ENCODE data around the gene AHRR. TPM values are rescaled to one million over a fixed set of nuclear protein-coding genes. Genes with fewer than 3 reads are reported as not detected.

Gene AHRR
- total RNA-seq, 1 experiment from 2014 or later, result 2.2 TPM

DNA sequence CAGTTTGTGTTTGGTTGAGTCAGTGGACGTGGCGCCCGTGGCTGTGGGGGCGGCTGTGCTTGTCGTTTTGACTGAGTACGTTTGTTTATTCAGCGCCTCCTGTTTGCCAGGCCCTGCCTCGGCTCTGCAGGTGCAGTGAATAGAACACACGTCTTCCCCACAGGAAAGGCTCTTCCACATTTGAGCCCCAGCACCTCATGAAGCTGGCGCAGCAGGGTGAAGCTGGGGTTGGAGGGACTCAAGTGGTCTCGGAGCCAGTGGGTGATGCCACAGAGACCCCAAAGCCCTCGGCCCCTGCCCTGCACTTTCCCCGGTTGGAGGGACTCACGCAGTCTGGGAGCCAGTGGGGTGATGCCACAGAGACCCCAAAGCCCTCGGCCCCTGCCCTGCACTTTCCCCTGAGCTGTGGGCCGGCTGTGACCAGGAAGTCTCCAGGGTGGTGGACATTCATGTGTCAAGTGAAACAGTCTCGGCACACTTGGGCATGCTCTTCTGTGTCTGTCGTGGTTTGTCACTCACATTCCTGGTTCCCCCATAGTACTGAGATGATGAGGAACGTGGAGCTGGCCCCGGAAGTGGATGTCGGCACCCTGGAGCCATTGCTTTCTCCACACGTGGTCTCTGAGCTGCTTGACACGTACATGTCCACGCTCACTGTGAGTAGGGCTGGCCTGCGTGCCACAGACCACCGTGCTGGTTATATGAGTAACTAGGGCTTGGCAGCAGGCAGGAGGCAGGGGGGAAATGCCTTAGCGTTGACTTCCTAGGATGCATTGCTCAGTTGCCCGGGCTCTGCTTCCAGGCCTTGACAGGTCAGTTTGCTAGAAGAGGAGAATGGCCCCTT, 135.1 kb downstream of the AHRR start:
- Histone ChIP-seq H3K9me3 (ENCODE audit: control insufficient read depth, low read depth, low read length) (no peaks in the 10 kb centered on the region), H3K79me2 (ENCODE audit: insufficient read depth, low read length) (no peaks in the 10 kb centered on the region), H3K9ac (ENCODE audit: extremely low read depth, insufficient read length, low read length) (no peak overlapping the region), H3K14ac (ENCODE audit: insufficient read depth, low read length) (no peak overlapping the region), H2BK20ac (ENCODE audit: low read depth, low read length, poor library complexity, severe bottlenecking) (no peak overlapping the region), H3K27me3 (ENCODE audit: insufficient read depth, low read length) (no peaks in the 10 kb centered on the region), H3K23me2 (ENCODE audit: insufficient read length, low read depth, low read length, poor library complexity, severe bottlenecking) (no peaks in the 10 kb centered on the region), H2AFZ (ENCODE audit: low read length) (no peak overlapping the region), H3K79me1 (ENCODE audit: insufficient read depth, low read depth, low read length, poor library complexity, severe bottlenecking) (no peaks in the 10 kb centered on the region), H3K56ac (ENCODE audit: insufficient read length, low read depth, low read length) (no peak overlapping the region), H4K8ac (replicated peaks; ENCODE audit: insufficient read length, low read depth, low read length) (no peak overlapping the region), H3K4me2 (ENCODE audit: insufficient read depth, insufficient read length, low read length) (no peak overlapping the region), H3K27ac (ENCODE audit: insufficient read length, low read depth, low read length) (no peak overlapping the region), H4K91ac (ENCODE audit: insufficient read length, low read depth, low read length) (no peak overlapping the region), H2BK15ac (ENCODE audit: low read depth, low read length) (no peak overlapping the region), H2AK5ac (ENCODE audit: insufficient read length, low read length) (no peak overlapping the region), H2BK12ac (ENCODE audit: insufficient read length, low read depth, low read length) (no peak overlapping the region), H3K18ac (ENCODE audit: insufficient read length, low read depth, low read length) (no peak overlapping the region), H4K20me1 (ENCODE audit: control insufficient read depth, insufficient read depth, insufficient read length) (no peaks in the 10 kb centered on the region), H2BK5ac (ENCODE audit: insufficient read length, low read length) (no peak overlapping the region), H3K4me1 (ENCODE audit: insufficient read depth, low read length) (no peaks in the 10 kb centered on the region; the same call in 1 of the 2 replicates), H2BK120ac (ENCODE audit: low read depth, low read length, poor library complexity, severe bottlenecking) (no peak overlapping the region), H3T11ph (ENCODE audit: low read length) (no peak overlapping the region), H3K4ac (ENCODE audit: low read depth, low read length) (no peak overlapping the region), H4K5ac (ENCODE audit: insufficient read length, low read depth, low read length) (no peak overlapping the region), H3K23ac (ENCODE audit: insufficient read length, low read depth, low read length) (no peak overlapping the region)
- Mint-ChIP-seq H3K27ac (peak overlapping the region in 2 of 3 experiments; percentile 34 to 57; a peak in 1 of 7 replicates), H3K4me3 (no peak overlapping the region), H3K4me1 (peaks cover 13% of the 10 kb centered on the region in 2 experiments), H3K36me3 (ENCODE audit: insufficient read depth in 1 of 3, low read depth in 3 of 3) (peaks cover 37 to 82% (median 70%) of the 10 kb centered on the region in 3 experiments), H3K27me3 (ENCODE audit: low read depth) (no peaks in the 10 kb centered on the region), H3K9me3 (peaks cover 8 to 12% of the 10 kb centered on the region in 2 experiments)
- DNase-seq, result peak; percentile 21
- WGBS (ENCODE audit: extremely low coverage, insufficient read length, low lambda C conversion rate), result no CpG with 5 or more reads among the region's 28 CpGs
- TF ChIP-seq, protein P1, sequence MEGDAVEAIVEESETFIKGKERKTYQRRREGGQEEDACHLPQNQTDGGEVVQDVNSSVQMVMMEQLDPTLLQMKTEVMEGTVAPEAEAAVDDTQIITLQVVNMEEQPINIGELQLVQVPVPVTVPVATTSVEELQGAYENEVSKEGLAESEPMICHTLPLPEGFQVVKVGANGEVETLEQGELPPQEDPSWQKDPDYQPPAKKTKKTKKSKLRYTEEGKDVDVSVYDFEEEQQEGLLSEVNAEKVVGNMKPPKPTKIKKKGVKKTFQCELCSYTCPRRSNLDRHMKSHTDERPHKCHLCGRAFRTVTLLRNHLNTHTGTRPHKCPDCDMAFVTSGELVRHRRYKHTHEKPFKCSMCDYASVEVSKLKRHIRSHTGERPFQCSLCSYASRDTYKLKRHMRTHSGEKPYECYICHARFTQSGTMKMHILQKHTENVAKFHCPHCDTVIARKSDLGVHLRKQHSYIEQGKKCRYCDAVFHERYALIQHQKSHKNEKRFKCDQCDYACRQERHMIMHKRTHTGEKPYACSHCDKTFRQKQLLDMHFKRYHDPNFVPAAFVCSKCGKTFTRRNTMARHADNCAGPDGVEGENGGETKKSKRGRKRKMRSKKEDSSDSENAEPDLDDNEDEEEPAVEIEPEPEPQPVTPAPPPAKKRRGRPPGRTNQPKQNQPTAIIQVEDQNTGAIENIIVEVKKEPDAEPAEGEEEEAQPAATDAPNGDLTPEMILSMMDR (conservative IDR thresholded peaks at IDR 0.05), result no peak
